Gastrocnemius medialis (tissue), 4 donors: ENCODE measurements around the gene NDUFA9.

Source experiments
- CTCF ChIP-seq, 5 experiments: fragments of 450-650 bp in 3 of 5; fragments of 200-600 bp in 2 of 5; sonication (generic) in 2 of 5; IDR thresholded peaks in 4 of 5; conservative IDR thresholded peaks in 1 of 5; 1 replicate in 4 of 5; 2 replicates in 1 of 5; pipeline ENCODE4 v1.5.1; 2016 to 2019; ENCODE audit warnings: antibody characterized with exemption in 5 of 5, mild to moderate bottlenecking in 3 of 5, moderate library complexity in 3 of 5
- POLR2A ChIP-seq, 2 donors: fragments of 450-650 bp; IDR thresholded peaks; one replicate each; pipeline ENCODE4 v1.6.1; 2017; ENCODE audit warnings: antibody characterized with exemption in 2 of 2, mild to moderate bottlenecking in 2 of 2, moderate library complexity in 2 of 2

- TF ChIP-seq CTCF (IDR thresholded peaks at IDR 0.05 in 4 of 5, conservative IDR thresholded peaks at IDR 0.05 in 1 of 5) (no peak), POLR2A (IDR thresholded peaks at IDR 0.05) (no peak)
Measured at GRCh38 chr12:4615667-4616066, 33.2 kb upstream of the NDUFA9 start.
